Endothelial cell of umbilical vein (primary cell): ENCODE data around the gene SEZ6L. TPM values are rescaled to one million over a fixed set of nuclear protein-coding genes. Genes with fewer than 3 reads are reported as not detected.

Source experiments
- BruUV-seq: library from RNA; stranded (reverse); fragments of 400-500 nt; replicated peaks from 2 replicates; lab custom pipeline; 2021; lab: Mats Ljungman, UMichigan
- CTCF ChIA-PET: fragments of 300-600, 350-600 bp; sonication (Branson Sonifier 250); formaldehyde crosslinking; loops from one replicate; lab custom pipeline; 2021; ENCODE audit warnings: antibody characterized with exemption, inconsistent platforms; lab: Charles Lee
- POLR2A ChIA-PET: fragments of 300-600, 350-600 bp; sonication (Branson Sonifier 250); formaldehyde crosslinking; loops from one replicate; lab custom pipeline; 2021; ENCODE audit warnings: antibody characterized with exemption, inconsistent platforms; lab: Charles Lee
- DNase-seq: peaks from one replicate; pipeline ENCODE4 v3.0.0-alpha.2; 2011; ENCODE audit warnings: low read depth, low spot score
- FAIRE-seq: peaks from 2 replicates; lab custom pipeline; 2011; peaks lifted over from hg19 to GRCh38; lab: Jason Lieb, UNC
- H2AFZ ChIP-seq: 2 replicates; pipeline ENCODE4 v1.6.0; 2012; ENCODE audit warnings: low read depth, low read length, control low read depth, inconsistent platforms
- H3K27ac ChIP-seq: 2 replicates; pipeline ENCODE4 v1.5.1; 2011; ENCODE audit warnings: low read depth, mild to moderate bottlenecking, control low read depth, low read length, moderate library complexity; ENCODE audit not compliant: insufficient read depth
- H3K27me3 ChIP-seq, 2 experiments: 2 replicates each; pipeline versions ENCODE4 v1.6.0 to v1.6.1; 2011; ENCODE audit warnings: low read length in 2 of 2, mixed read lengths in 1 of 2; ENCODE audit not compliant: control insufficient read depth in 2 of 2, insufficient read depth in 2 of 2
- H3K36me3 ChIP-seq, 2 experiments: 2 replicates in 1 of 2; 3 replicates in 1 of 2; pipeline ENCODE4 v1.5.1; 2011; ENCODE audit warnings: low read length in 2 of 2, mild to moderate bottlenecking in 1 of 2, moderate library complexity in 1 of 2; ENCODE audit not compliant: control insufficient read depth in 2 of 2, insufficient read depth in 2 of 2; ENCODE audit errors: extremely low read depth in 1 of 2
- H3K4me1 ChIP-seq: 3 replicates; pipeline ENCODE4 v1.5.1; 2011; ENCODE audit warnings: mild to moderate bottlenecking, low read length; ENCODE audit not compliant: control insufficient read depth, insufficient read depth; ENCODE audit errors: extremely low read depth
- H3K4me2 ChIP-seq: 2 replicates; pipeline ENCODE4 v1.6.1; 2011; ENCODE audit warnings: low read length, control low read depth, mixed read lengths; ENCODE audit not compliant: insufficient read depth
- H3K4me3 ChIP-seq, 3 experiments: fragments of 200-600 bp in 1 of 3; sonication (generic), shearing (Covaris generic) in 1 of 3; replicated peaks in 1 of 3; 2 replicates each; pipeline ENCODE4 v1.5.1; 2011 to 2016; ENCODE audit warnings: control low read depth in 3 of 3, low read length in 3 of 3, mild to moderate bottlenecking in 2 of 3, inconsistent platforms in 1 of 3, low read depth in 1 of 3, moderate library complexity in 1 of 3; ENCODE audit not compliant: insufficient read depth in 1 of 3
- H3K79me2 ChIP-seq: 2 replicates; pipeline ENCODE4 v1.6.0; 2012; ENCODE audit warnings: low read length, inconsistent platforms; ENCODE audit not compliant: control insufficient read depth, insufficient read depth
- H3K9ac ChIP-seq: replicated peaks from 2 replicates; pipeline ENCODE3; 2011; ENCODE audit warnings: low read length, control low read depth; ENCODE audit not compliant: insufficient read depth; ENCODE audit errors: extremely low read depth
- H3K9me1 ChIP-seq: replicated peaks from 3 replicates; pipeline ENCODE4 v1.6.0; 2011; ENCODE audit warnings: mild to moderate bottlenecking, low read length; ENCODE audit not compliant: control insufficient read depth, insufficient read depth; ENCODE audit errors: extremely low read depth
- H3K9me3 ChIP-seq: replicated peaks from 2 replicates; pipeline ENCODE4 v1.5.1; 2012; ENCODE audit warnings: low read length, inconsistent platforms; ENCODE audit not compliant: control insufficient read depth, insufficient read depth
- H4K20me1 ChIP-seq: replicated peaks from 2 replicates; pipeline ENCODE3; 2011; ENCODE audit warnings: mild to moderate bottlenecking, low read length; ENCODE audit not compliant: control insufficient read depth, insufficient read depth; ENCODE audit errors: extremely low read depth
- EZH2 ChIP-seq: IDR thresholded peaks from 2 replicates; pipeline ENCODE4 v1.6.1; 2012; ENCODE audit warnings: borderline replicate concordance, low read depth, mild to moderate bottlenecking, moderate library complexity, low read length, inconsistent platforms; ENCODE audit not compliant: severe bottlenecking
- FOS ChIP-seq: IDR thresholded peaks from 2 replicates; pipeline ENCODE4 v1.6.1; 2011; ENCODE audit warnings: mild to moderate bottlenecking, low read length, moderate library complexity, borderline replicate concordance; ENCODE audit not compliant: insufficient read depth
- GATA2 ChIP-seq: IDR thresholded peaks from 2 replicates; pipeline ENCODE4 v1.7.0; 2011; ENCODE audit warnings: low read depth, mild to moderate bottlenecking, moderate library complexity, mixed read lengths, low read length; ENCODE audit not compliant: insufficient read length, insufficient read depth
- JUN ChIP-seq: IDR thresholded peaks from 2 replicates; pipeline ENCODE4 v1.6.1; 2011; ENCODE audit warnings: borderline replicate concordance, low read depth; ENCODE audit not compliant: insufficient read length, insufficient read depth
- MYC ChIP-seq: IDR thresholded peaks from one replicate; pipeline ENCODE4 v1.6.1; 2011; ENCODE audit warnings: mild to moderate bottlenecking, low read depth, low read length
- POLR2A ChIP-seq: IDR thresholded peaks from 2 replicates; pipeline ENCODE4 v1.6.1; 2012; ENCODE audit warnings: low read depth, mild to moderate bottlenecking, control low read depth, low read length
- POLR2AphosphoS5 ChIP-seq: IDR thresholded peaks from 2 replicates; pipeline ENCODE4 v1.6.1; 2012; ENCODE audit warnings: low read depth, mild to moderate bottlenecking, control low read depth, low read length, moderate library complexity; ENCODE audit not compliant: insufficient read depth
- dilution Hi-C: fragments of 300-500 bp; cut with MboI; formaldehyde crosslinking; loops from one replicate; pipeline ENCODE4 v1.15.0; 2019; ENCODE audit warnings: low sequenced_read_pairs; ENCODE audit not compliant: extremely low pct_ligation_motif_present
- intact Hi-C: fragments of 100-400 bp; cut with micrococcal nuclease; formaldehyde crosslinking; loops from one replicate; pipeline ENCODE4 v1.10.0; 2022
- polyA plus RNA-seq, 4 experiments: library from polyadenylated mRNA; depleted of rRNA in 3 of 4; stranded (reverse) in 3 of 4; unstranded in 1 of 4; fragments of >200 nt; gene quantifications; 2 replicates each; pipeline versions ENCODE4 v1.2.1 to v1.2.3, GENCODE V29; 2011 to 2012; ENCODE audit warnings: missing spikeins in 1 of 4
- total RNA-seq: library from RNA; stranded (reverse); gene quantifications from 2 replicates; pipeline ENCODE4 v1.2.3, GENCODE V29; 2021
- TF ChIP-seq, protein P1 (sequence below), 2 donors: IDR thresholded peaks; 1 replicate in 1 of 2; 2 replicates in 1 of 2; pipeline ENCODE4 v1.5.1; 2011; ENCODE audit warnings: low read length in 2 of 2, mild to moderate bottlenecking in 2 of 2, moderate library complexity in 2 of 2, control low read depth in 1 of 2, inconsistent platforms in 1 of 2, low read depth in 1 of 2; ENCODE audit not compliant: insufficient read depth in 1 of 2; ENCODE audit errors: extremely low read depth in 1 of 2
- TF ChIP-seq, protein P2 (sequence below): IDR thresholded peaks from 2 replicates; pipeline ENCODE4 v1.6.1; 2011; ENCODE audit not compliant: insufficient read depth, insufficient read length

SEZ6L gene
- total and polyA plus RNA-seq, 2 donors (not counting 3 experiments of a cell fraction or from before 2014, with no cell fraction given), result not detected

DNA sequence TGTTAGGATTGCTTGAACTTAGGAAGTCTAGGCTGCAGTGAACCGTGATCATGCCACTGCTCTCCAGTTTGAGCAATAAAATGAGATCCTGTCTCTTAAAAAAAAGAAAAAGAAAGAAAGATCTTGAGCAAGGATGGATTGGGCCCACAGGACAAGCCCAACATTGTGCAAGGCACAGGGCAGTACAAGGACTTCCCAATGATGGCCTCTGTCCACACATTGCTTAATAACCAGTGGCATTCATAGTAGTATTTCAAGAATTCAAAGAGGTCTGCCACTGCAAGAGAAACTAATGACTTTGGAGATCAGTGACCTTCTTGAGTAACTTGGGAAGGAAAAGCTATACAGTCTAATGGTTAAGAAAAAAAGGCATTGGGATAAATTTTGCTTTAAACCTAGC, 44.6 kb downstream of the SEZ6L start:
- Histone ChIP-seq H4K20me1 (no peaks in the 10 kb centered on the region), H3K9me1 (no peaks in the 10 kb centered on the region), H3K4me3 (no peak overlapping the region), H3K4me2 (no peak overlapping the region), H2AFZ (no peak overlapping the region), H3K4me1 (no peaks in the 10 kb centered on the region), H3K27me3 (no peaks in the 10 kb centered on the region), H3K36me3 (no peaks in the 10 kb centered on the region), H3K9ac (no peak overlapping the region), H3K9me3 (no peaks in the 10 kb centered on the region), H3K27ac (no peak overlapping the region), H3K79me2 (no peaks in the 10 kb centered on the region)
- CTCF ChIA-PET, result no interaction called here
- no TSS peak for BruUV-seq
- no peak for FAIRE-seq
- dilution Hi-C loops, result no loop called here
- POLR2A ChIA-PET, result no interaction called here
- TF ChIP-seq POLR2AphosphoS5, result no peak
- TF ChIP-seq GATA2, result no peak
- TF ChIP-seq MYC, result no peak
- no peak for TF ChIP-seq FOS
- no peak for TF ChIP-seq POLR2A
- TF ChIP-seq EZH2, result no peak
- TF ChIP-seq JUN, result no peak
- TF ChIP-seq, protein P1, sequence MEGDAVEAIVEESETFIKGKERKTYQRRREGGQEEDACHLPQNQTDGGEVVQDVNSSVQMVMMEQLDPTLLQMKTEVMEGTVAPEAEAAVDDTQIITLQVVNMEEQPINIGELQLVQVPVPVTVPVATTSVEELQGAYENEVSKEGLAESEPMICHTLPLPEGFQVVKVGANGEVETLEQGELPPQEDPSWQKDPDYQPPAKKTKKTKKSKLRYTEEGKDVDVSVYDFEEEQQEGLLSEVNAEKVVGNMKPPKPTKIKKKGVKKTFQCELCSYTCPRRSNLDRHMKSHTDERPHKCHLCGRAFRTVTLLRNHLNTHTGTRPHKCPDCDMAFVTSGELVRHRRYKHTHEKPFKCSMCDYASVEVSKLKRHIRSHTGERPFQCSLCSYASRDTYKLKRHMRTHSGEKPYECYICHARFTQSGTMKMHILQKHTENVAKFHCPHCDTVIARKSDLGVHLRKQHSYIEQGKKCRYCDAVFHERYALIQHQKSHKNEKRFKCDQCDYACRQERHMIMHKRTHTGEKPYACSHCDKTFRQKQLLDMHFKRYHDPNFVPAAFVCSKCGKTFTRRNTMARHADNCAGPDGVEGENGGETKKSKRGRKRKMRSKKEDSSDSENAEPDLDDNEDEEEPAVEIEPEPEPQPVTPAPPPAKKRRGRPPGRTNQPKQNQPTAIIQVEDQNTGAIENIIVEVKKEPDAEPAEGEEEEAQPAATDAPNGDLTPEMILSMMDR (IDR thresholded peaks at IDR 0.05; ENCODE audit: extremely low read depth in 1 of 2, insufficient read depth in 1 of 2, low read depth in 1 of 2, low read length in 2 of 2), result no peak
- TF ChIP-seq, protein P2, sequence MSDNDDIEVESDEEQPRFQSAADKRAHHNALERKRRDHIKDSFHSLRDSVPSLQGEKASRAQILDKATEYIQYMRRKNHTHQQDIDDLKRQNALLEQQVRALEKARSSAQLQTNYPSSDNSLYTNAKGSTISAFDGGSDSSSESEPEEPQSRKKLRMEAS, result no peak
- no peak for DNase-seq
- intact Hi-C loops, result no loop called here
